SH-SY5Y (cell line): Measurements from ENCODE around the gene AWAT2.

ENCODE experiments used
- GATA2 ChIP-seq: IDR thresholded peaks from 2 replicates; pipeline ENCODE4 v1.6.1; 2011; ENCODE audit warnings: mild to moderate bottlenecking, low read depth, low read length
- GATA3 ChIP-seq: IDR thresholded peaks from 2 replicates; pipeline ENCODE4 v1.6.1; 2011; ENCODE audit warnings: low read depth, mild to moderate bottlenecking, low read length, moderate library complexity

- TF ChIP-seq GATA3 (no peak), GATA2 (no peak)
These were observed 16.9 kb downstream of the AWAT2 start for GRCh38 chrX:70032792-70033191.
